Neural cell (in vitro differentiated cells): ENCODE measurements around the gene ZNF311. TPM values are rescaled to one million over a fixed set of nuclear protein-coding genes. Genes with fewer than 3 reads are reported as not detected.

ENCODE experiments used
- H2AFZ ChIP-seq: fragments of 200-600, 300-800 bp; sonication (generic), shearing (Covaris generic); 2 replicates; pipeline ENCODE4 v1.6.0; 2014; ENCODE audit warnings: low read depth, mild to moderate bottlenecking, antibody characterized with exemption, low read length, moderate library complexity
- H3F3A ChIP-seq: fragments of 200-600 bp; shearing (Covaris generic); 2 replicates; pipeline ENCODE4 v1.6.1; 2016; ENCODE audit warnings: mild to moderate bottlenecking, moderate library complexity, mixed read lengths, antibody characterized with exemption, low read length; ENCODE audit not compliant: insufficient read depth, poor library complexity, severe bottlenecking
- H3K27ac ChIP-seq: fragments of 200-600, 300-800 bp; sonication (generic), shearing (Covaris generic); 2 replicates; pipeline ENCODE4 v1.5.1; 2014; ENCODE audit warnings: mild to moderate bottlenecking, low read length, moderate library complexity
- H3K27me3 ChIP-seq: fragments of 300-800, 200-600 bp; sonication (generic), shearing (Covaris generic); 2 replicates; pipeline ENCODE4 v1.6.0; 2014; ENCODE audit warnings: mild to moderate bottlenecking, low read depth, low read length, moderate library complexity; ENCODE audit not compliant: insufficient read depth
- H3K36me3 ChIP-seq: fragments of 300-800, 200-600 bp; sonication (generic), shearing (Covaris generic); 2 replicates; pipeline ENCODE4 v1.5.1; 2014; ENCODE audit warnings: mild to moderate bottlenecking, antibody characterized with exemption, low read length, moderate library complexity; ENCODE audit not compliant: insufficient read depth
- H3K4me2 ChIP-seq: fragments of 300-800, 200-600 bp; sonication (generic), shearing (Covaris generic); 2 replicates; pipeline ENCODE4 v1.6.0; 2014; ENCODE audit warnings: mild to moderate bottlenecking, low read length
- H3K4me3 ChIP-seq: fragments of 300-800, 200-600 bp; sonication (generic), shearing (Covaris generic); 2 replicates; pipeline ENCODE4 v1.5.1; 2014; ENCODE audit warnings: mild to moderate bottlenecking, low read length, moderate library complexity
- H3K79me2 ChIP-seq: fragments of 200-600 bp; shearing (Covaris generic); replicated peaks from 2 replicates; pipeline ENCODE4 v1.6.0; 2014; ENCODE audit warnings: mild to moderate bottlenecking, low read length, moderate library complexity; ENCODE audit not compliant: insufficient read depth
- H3K9ac ChIP-seq: fragments of 300-800, 200-600 bp; sonication (generic), shearing (Covaris generic); 2 replicates; pipeline ENCODE4 v1.6.1; 2016; ENCODE audit warnings: mild to moderate bottlenecking, low read length, mixed read lengths
- H3K9me2 ChIP-seq: fragments of 200-600 bp; shearing (Covaris generic); 2 replicates; pipeline ENCODE4 v1.6.1; 2016; ENCODE audit warnings: mild to moderate bottlenecking, low read length, mixed read lengths; ENCODE audit not compliant: insufficient read depth
- H3K9me3 ChIP-seq: fragments of 200-600, 300-800 bp; sonication (generic), shearing (Covaris generic); 2 replicates; pipeline ENCODE4 v1.6.1; 2016; ENCODE audit warnings: mild to moderate bottlenecking, mixed run types, low read length, moderate library complexity, mixed read lengths
- H4K20me1 ChIP-seq: fragments of 200-600 bp; shearing (Covaris generic); 2 replicates; pipeline ENCODE4 v1.6.1; 2016; ENCODE audit warnings: mild to moderate bottlenecking, mixed run types; ENCODE audit not compliant: insufficient read depth
- CTCF ChIP-seq: fragments of 450-650 bp; IDR thresholded peaks from 2 replicates; pipeline ENCODE4 v1.5.1; 2014; ENCODE audit warnings: antibody characterized with exemption, mild to moderate bottlenecking, moderate library complexity; ENCODE audit not compliant: poor library complexity, severe bottlenecking
- EP300 ChIP-seq: fragments of 450-650 bp; conservative IDR thresholded peaks from 2 replicates; pipeline ENCODE4 v1.6.1; 2014; ENCODE audit warnings: antibody characterized with exemption, mild to moderate bottlenecking, moderate library complexity; ENCODE audit not compliant: poor library complexity, severe bottlenecking
- EZH2 ChIP-seq: fragments of 200-600, 300-800 bp; shearing (Covaris generic), sonication (generic); IDR thresholded peaks from 2 replicates; pipeline ENCODE4 v1.6.1; 2014; ENCODE audit warnings: antibody characterized with exemption, low read length, borderline replicate concordance, mild to moderate bottlenecking; ENCODE audit not compliant: insufficient read depth, poor library complexity, severe bottlenecking
- MXI1 ChIP-seq: fragments of 450-650 bp; conservative IDR thresholded peaks from 2 replicates; pipeline ENCODE4 v1.6.1; 2014; ENCODE audit warnings: antibody characterized with exemption, mild to moderate bottlenecking; ENCODE audit not compliant: poor library complexity, severe bottlenecking
- POLR2AphosphoS5 ChIP-seq: IDR thresholded peaks from 2 replicates; pipeline ENCODE4 v1.6.1; 2012
- RAD21 ChIP-seq: fragments of 450-650 bp; conservative IDR thresholded peaks from 2 replicates; pipeline ENCODE4 v1.6.1; 2014; ENCODE audit warnings: antibody characterized with exemption, mild to moderate bottlenecking, moderate library complexity
- SMC3 ChIP-seq: fragments of 450-650 bp; conservative IDR thresholded peaks from 2 replicates; pipeline ENCODE4 v1.6.1; 2014; ENCODE audit warnings: antibody characterized with exemption, mild to moderate bottlenecking, moderate library complexity; ENCODE audit not compliant: poor library complexity
- TAF1 ChIP-seq: IDR thresholded peaks from 2 replicates; pipeline ENCODE4 v1.6.1; 2012; ENCODE audit warnings: low read depth
- polyA plus RNA-seq: library from polyadenylated mRNA; depleted of rRNA; stranded (reverse); fragments of >200 nt; gene quantifications from 2 replicates; pipeline ENCODE4 v1.2.3, GENCODE V29; 2014
- TF ChIP-seq, protein P1 (sequence below): IDR thresholded peaks from 2 replicates; pipeline ENCODE4 v1.6.1; 2012; ENCODE audit warnings: borderline replicate concordance

The ZNF311 gene
- polyA plus RNA-seq, 1 donor from 2014 or later: 4.6 TPM

DNA sequence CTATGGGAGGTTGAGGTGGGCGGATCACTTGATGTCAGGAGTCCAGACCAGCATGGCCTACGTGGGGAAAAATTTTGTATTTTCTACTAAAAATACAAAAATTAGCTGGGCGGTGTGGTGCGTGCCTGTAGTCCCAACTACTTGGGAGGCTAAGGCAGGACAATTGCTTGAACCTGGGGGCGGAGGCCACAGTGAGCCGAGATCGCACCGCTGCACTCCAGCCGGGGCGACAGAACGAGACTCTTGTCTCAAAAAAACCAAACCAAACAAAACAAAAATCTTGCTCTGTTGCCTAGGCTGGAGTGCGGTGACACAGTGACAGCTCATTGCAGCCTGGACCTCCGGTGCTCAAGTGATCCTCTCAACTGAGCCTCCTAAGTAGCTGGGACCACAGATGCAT, 23.7 kb upstream of the ZNF311 start:
- Histone ChIP-seq H3K4me2 (no peak overlapping the region), H4K20me1 (no peaks in the 10 kb centered on the region)
- TF ChIP-seq, protein P1, sequence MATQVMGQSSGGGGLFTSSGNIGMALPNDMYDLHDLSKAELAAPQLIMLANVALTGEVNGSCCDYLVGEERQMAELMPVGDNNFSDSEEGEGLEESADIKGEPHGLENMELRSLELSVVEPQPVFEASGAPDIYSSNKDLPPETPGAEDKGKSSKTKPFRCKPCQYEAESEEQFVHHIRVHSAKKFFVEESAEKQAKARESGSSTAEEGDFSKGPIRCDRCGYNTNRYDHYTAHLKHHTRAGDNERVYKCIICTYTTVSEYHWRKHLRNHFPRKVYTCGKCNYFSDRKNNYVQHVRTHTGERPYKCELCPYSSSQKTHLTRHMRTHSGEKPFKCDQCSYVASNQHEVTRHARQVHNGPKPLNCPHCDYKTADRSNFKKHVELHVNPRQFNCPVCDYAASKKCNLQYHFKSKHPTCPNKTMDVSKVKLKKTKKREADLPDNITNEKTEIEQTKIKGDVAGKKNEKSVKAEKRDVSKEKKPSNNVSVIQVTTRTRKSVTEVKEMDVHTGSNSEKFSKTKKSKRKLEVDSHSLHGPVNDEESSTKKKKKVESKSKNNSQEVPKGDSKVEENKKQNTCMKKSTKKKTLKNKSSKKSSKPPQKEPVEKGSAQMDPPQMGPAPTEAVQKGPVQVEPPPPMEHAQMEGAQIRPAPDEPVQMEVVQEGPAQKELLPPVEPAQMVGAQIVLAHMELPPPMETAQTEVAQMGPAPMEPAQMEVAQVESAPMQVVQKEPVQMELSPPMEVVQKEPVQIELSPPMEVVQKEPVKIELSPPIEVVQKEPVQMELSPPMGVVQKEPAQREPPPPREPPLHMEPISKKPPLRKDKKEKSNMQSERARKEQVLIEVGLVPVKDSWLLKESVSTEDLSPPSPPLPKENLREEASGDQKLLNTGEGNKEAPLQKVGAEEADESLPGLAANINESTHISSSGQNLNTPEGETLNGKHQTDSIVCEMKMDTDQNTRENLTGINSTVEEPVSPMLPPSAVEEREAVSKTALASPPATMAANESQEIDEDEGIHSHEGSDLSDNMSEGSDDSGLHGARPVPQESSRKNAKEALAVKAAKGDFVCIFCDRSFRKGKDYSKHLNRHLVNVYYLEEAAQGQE: no peak
- no peak for TF ChIP-seq TAF1
- no peak for TF ChIP-seq EZH2
- TF ChIP-seq EP300: no peak
- no peak for TF ChIP-seq SMC3
- no peak for TF ChIP-seq CTCF
- TF ChIP-seq RAD21: no peak
- no peak for TF ChIP-seq POLR2AphosphoS5
- TF ChIP-seq MXI1: no peak

DNA sequence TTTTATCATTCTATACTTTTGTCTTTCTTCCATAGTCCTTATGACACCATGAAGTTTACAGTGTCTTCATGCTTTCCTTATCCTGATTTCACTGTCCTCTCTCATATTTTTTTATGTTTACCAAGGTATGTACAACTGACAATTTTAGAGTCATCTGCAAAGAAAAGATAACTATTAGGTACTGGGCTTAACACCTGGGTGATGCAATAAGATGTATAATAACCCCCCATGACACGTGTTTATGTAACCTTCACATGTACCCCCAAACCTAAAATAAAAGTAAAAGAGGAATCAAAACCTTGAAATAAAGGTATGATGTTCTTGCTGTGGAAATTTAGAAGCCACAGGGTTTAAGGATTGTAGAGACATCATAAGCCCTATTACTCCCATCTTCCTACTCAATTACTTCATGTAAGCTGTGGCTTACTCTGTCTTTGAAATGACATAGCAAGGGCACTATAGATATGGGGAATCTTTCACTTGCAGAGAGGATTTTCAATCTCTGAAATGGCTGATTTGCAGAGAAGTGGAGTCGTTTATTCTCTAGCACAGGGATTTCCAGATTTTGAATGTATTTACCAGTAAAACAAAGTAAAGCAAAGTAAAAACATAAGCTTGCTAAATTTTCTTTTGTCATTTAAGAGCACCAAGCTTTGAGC, 20.9 kb upstream of the ZNF311 start:
- no peaks in the 10 kb centered on the region for H3K27me3 ChIP-seq
- TF ChIP-seq EZH2 (no peak), EP300 (no peak), MXI1 (no peak), RAD21 (no peak), TAF1 (no peak), CTCF (no peak), SMC3 (no peak), POLR2AphosphoS5 (no peak)
- TF ChIP-seq, protein P1: no peak

More for the DNA sequence above, 23.7 kb upstream of the ZNF311 start:
- H3K27ac ChIP-seq: no peak overlapping the region
- no peaks in the 10 kb centered on the region for H3K36me3 ChIP-seq
- H3K9me3 ChIP-seq: no peaks in the 10 kb centered on the region
- H3K9ac ChIP-seq: no peak overlapping the region
- no peaks in the 10 kb centered on the region for H3F3A ChIP-seq
- no peaks in the 10 kb centered on the region for H3K79me2 ChIP-seq
- H3K27me3 ChIP-seq: no peaks in the 10 kb centered on the region
- H3K9me2 ChIP-seq: no peaks in the 10 kb centered on the region
- H2AFZ ChIP-seq: no peak overlapping the region
- H3K4me3 ChIP-seq: no peak overlapping the region

More for the DNA sequence above, 20.9 kb upstream of the ZNF311 start:
- no peaks in the 10 kb centered on the region for H3F3A ChIP-seq
- no peaks in the 10 kb centered on the region for H3K79me2 ChIP-seq
- H3K4me2 ChIP-seq: no peak overlapping the region
- no peaks in the 10 kb centered on the region for H3K36me3 ChIP-seq
- no peaks in the 10 kb centered on the region for H3K9me3 ChIP-seq
- no peaks in the 10 kb centered on the region for H4K20me1 ChIP-seq
- no peaks in the 10 kb centered on the region for H3K9me2 ChIP-seq
- H3K4me3 ChIP-seq: no peak overlapping the region
- H2AFZ ChIP-seq: no peak overlapping the region
- H3K27ac ChIP-seq: no peak overlapping the region
- H3K9ac ChIP-seq: no peak overlapping the region
